K562 (cell line): ENCODE data around the gene KBTBD4. TPM values are rescaled to one million over a fixed set of nuclear protein-coding genes. Genes with fewer than 3 reads are reported as not detected.

Experiments used
- ATAC-seq: fragments of 200-7000 bp; cut with Tn5 transposase; 3 replicates; pipeline ENCODE4 v1.9.1; 2020; ENCODE audit warnings: moderate library complexity
- BruUV-seq: library from RNA; stranded (reverse); fragments of 400-500 nt; replicated peaks from 2 replicates; lab custom pipeline; 2021; lab: Mats Ljungman, UMichigan
- CTCF ChIA-PET: fragments of 300-600 bp; formaldehyde crosslinking; extraction: SDS; loops from one replicate; lab custom pipeline; 2021; ENCODE audit warnings: low intra/inter-chr PET ratio; lab: Yijun Ruan, JAX
- POLR2A ChIA-PET: fragments of 300-600, 350-650 bp; sonication (Branson Sonifier 250); formaldehyde crosslinking; extraction: SDS; loops from one replicate; lab custom pipeline; 2021; ENCODE audit warnings: antibody characterized with exemption, inconsistent platforms; lab: Yijun Ruan, JAX
- DNase-seq, 4 experiments: peaks; one replicate each; pipeline versions ENCODE4 v3.0.0 to v3.0.0-alpha.2; 2011 to 2018; ENCODE audit warnings: low spot score in 3 of 4, mixed read lengths in 3 of 4; ENCODE audit errors: extremely low read depth in 1 of 4
- FAIRE-seq: peaks from 2 replicates; lab custom pipeline; 2011; peaks lifted over from hg19 to GRCh38; lab: Jason Lieb, UNC
- H2AFZ ChIP-seq: 2 replicates; pipeline ENCODE4 v1.6.0; 2011; ENCODE audit warnings: low read depth, low read length, control low read depth, inconsistent platforms
- H3K27ac ChIP-seq: fragments of 200-600 bp; 3 replicates; pipeline ENCODE4 v1.8.0; 2011; ENCODE audit warnings: low read depth, mild to moderate bottlenecking, control low read depth, inconsistent platforms, low read length, moderate library complexity, mixed read lengths; ENCODE audit errors: extremely low read depth
- H3K27me3 ChIP-seq, 2 experiments: fragments of 300-600 bp in 1 of 2; 2 replicates in 1 of 2; 3 replicates in 1 of 2; pipeline versions ENCODE4 v1.6.0 to v1.8.0; 2011; ENCODE audit warnings: inconsistent platforms in 2 of 2, low read length in 2 of 2, mild to moderate bottlenecking in 1 of 2, mixed read lengths in 1 of 2, moderate library complexity in 1 of 2; ENCODE audit not compliant: control insufficient read depth in 2 of 2, insufficient read depth in 2 of 2
- H3K36me3 ChIP-seq: fragments of 300-600 bp; 3 replicates; pipeline ENCODE4 v1.8.0; 2011; ENCODE audit warnings: mild to moderate bottlenecking, low read length, inconsistent platforms; ENCODE audit not compliant: control insufficient read depth, insufficient read depth
- H3K4me1 ChIP-seq, 2 experiments: fragments of 200-600 bp in 1 of 2; replicated peaks in 1 of 2; 2 replicates in 1 of 2; 3 replicates in 1 of 2; pipeline versions ENCODE4 v1.5.1 to v1.8.0; 2011; ENCODE audit warnings: inconsistent platforms in 2 of 2, low read length in 2 of 2, mild to moderate bottlenecking in 1 of 2, mixed read lengths in 1 of 2, moderate library complexity in 1 of 2; ENCODE audit not compliant: control insufficient read depth in 2 of 2, insufficient read depth in 2 of 2
- H3K4me2 ChIP-seq: 2 replicates; pipeline ENCODE4 v1.6.1; 2011; ENCODE audit warnings: low read length, control low read depth, inconsistent platforms, mixed read lengths; ENCODE audit not compliant: insufficient read depth
- H3K4me3 ChIP-seq: fragments of 200-600 bp; sonication (generic), shearing (Covaris generic); 2 replicates; pipeline ENCODE4 v1.5.1; 2016; ENCODE audit warnings: control low read depth, inconsistent platforms
- H3K79me2 ChIP-seq: fragments of 200-600 bp; 3 replicates; pipeline ENCODE4 v1.8.0; 2011; ENCODE audit warnings: low read length, inconsistent platforms; ENCODE audit not compliant: control insufficient read depth, insufficient read depth
- H3K9ac ChIP-seq, 2 experiments: 2 replicates each; pipeline versions ENCODE4 v1.6.0 to v1.6.1; 2011; ENCODE audit warnings: low read depth in 2 of 2, low read length in 2 of 2, control low read depth in 1 of 2, inconsistent platforms in 1 of 2, mild to moderate bottlenecking in 1 of 2, mixed read lengths in 1 of 2; ENCODE audit not compliant: insufficient read depth in 1 of 2
- H3K9me1 ChIP-seq: one replicate; pipeline ENCODE4 v1.6.0; 2011; ENCODE audit warnings: inconsistent platforms, mild to moderate bottlenecking, low read length, moderate library complexity; ENCODE audit not compliant: control insufficient read depth, insufficient read depth
- H3K9me3 ChIP-seq: replicated peaks from 2 replicates; pipeline ENCODE4 v1.5.1; 2011; ENCODE audit warnings: low read depth, low read length, inconsistent platforms; ENCODE audit not compliant: control insufficient read depth, insufficient read depth
- H4K20me1 ChIP-seq: replicated peaks from 2 replicates; pipeline ENCODE4 v1.6.1; 2011; ENCODE audit warnings: low read length, inconsistent platforms, mixed read lengths; ENCODE audit not compliant: control insufficient read depth, insufficient read depth
- ASH1L ChIP-seq: fragments of 450-650 bp; IDR thresholded peaks from 2 replicates; pipeline ENCODE4 v1.6.1; 2018; ENCODE audit warnings: borderline replicate concordance, mild to moderate bottlenecking, low read depth; ENCODE audit not compliant: partially characterized antibody
- CHD7 ChIP-seq: fragments of 200-600 bp; sonication (generic); IDR thresholded peaks from one replicate; pipeline ENCODE4 v1.6.1; 2012; ENCODE audit warnings: mild to moderate bottlenecking, low read depth, low read length, inconsistent platforms
- ELF4 ChIP-seq: fragments of 450-650 bp; formaldehyde crosslinking; IDR thresholded peaks from 2 replicates; pipeline ENCODE4 v1.4.0; 2022; ENCODE audit warnings: missing genetic modification characterization
- MCM3 ChIP-seq: fragments of 450-650 bp; IDR thresholded peaks from 2 replicates; pipeline ENCODE4 v1.6.1; 2016
- NR1H2 ChIP-seq: sonication (generic); formaldehyde crosslinking; IDR thresholded peaks from 2 replicates; pipeline ENCODE4 v1.4.0; 2020; ENCODE audit warnings: mild to moderate bottlenecking, missing genetic modification reagents
- RUNX1 ChIP-seq: sonication (generic); IDR thresholded peaks from 2 replicates; pipeline ENCODE4 v1.6.1; 2016; ENCODE audit warnings: antibody characterized with exemption, low read depth
- TAF15 ChIP-seq: fragments of 200-400 bp; formaldehyde crosslinking; IDR thresholded peaks from 2 replicates; pipeline ENCODE4 v1.6.1; 2017; ENCODE audit warnings: mild to moderate bottlenecking, low read depth, low read length, moderate library complexity
- WGBS: fragments of 100-300 bp; shearing (Covaris generic); methylation state at CpG from one replicate; pipeline ENCODE4 v1.1.6; 2016; ENCODE audit warnings: low coverage, mixed read lengths; ENCODE audit not compliant: insufficient coverage; ENCODE audit errors: missing lambda C conversion rate; 5-methylcytosine and 5-hydroxymethylcytosine counted together
- in situ Hi-C: fragments of 300-500 bp; cut with MboI; formaldehyde crosslinking; loops from 4 replicates; pipeline ENCODE4 v1.15.0; 2018; ENCODE audit warnings: inconsistent platforms, mixed read lengths
- intact Hi-C: fragments of 100-400 bp; cut with micrococcal nuclease; formaldehyde crosslinking; loops from 2 replicates; pipeline ENCODE4 v1.14.2; 2022
- polyA plus RNA-seq, 8 experiments: library from polyadenylated mRNA; depleted of rRNA in 4 of 8; stranded (reverse) in 5 of 8; unstranded in 3 of 8; fragments of >200 nt; fragmentation: Nextera tagmentation in 2 of 8; fragmentation: Illumina TruSeq in 1 of 8; extraction: Ambion mirVana in 2 of 8; extraction: Trizol in 1 of 8; gene quantifications; 2 replicates each; pipeline versions ENCODE4 v1.2.1 to v1.2.3, GENCODE V29; 2011 to 2014; ENCODE audit warnings: inconsistent platforms in 1 of 8, missing spikeins in 1 of 8
- total RNA-seq, 7 experiments: library from RNA; depleted of rRNA in 6 of 7; stranded (reverse); fragments of >200 nt in 6 of 7; fragmentation: Illumina TruSeq in 2 of 7; extraction: Trizol in 2 of 7; gene quantifications; 2 replicates each; pipeline versions ENCODE4 v1.2.1 to v1.2.3, GENCODE V29; 2011 to 2021; ENCODE audit warnings: low replicate concordance in 1 of 7

Gene KBTBD4
- total and polyA plus RNA-seq, 9 of the 15 experiments (the other 6 are each of a cell fraction or from before 2014, with no cell fraction given), result 7.0 to 33.9 (median 13.3) TPM

- no peak for TF ChIP-seq ELF4 (CRISPR knock-in tag)
These were observed 46.1 kb downstream of the KBTBD4 start (continued) for GRCh38 chr11:47532597-47533213.

GRCh38 chr11:47531666-47532065 is 47.1 kb downstream of the KBTBD4 start:
- H3K4me3 ChIP-seq, result no peak overlapping the region
- no peak overlapping the region for H3K27ac ChIP-seq
- 63% methylated on average over 3 of the region's 3 CpGs for WGBS
- BruUV-seq, result TSS peak; percentile 15
- FAIRE-seq (no peak), ATAC-seq (no peak), DNase-seq (no peak)
- H3K9me3 ChIP-seq, result no peaks in the 10 kb centered on the region
- intact Hi-C loops (no loop called here), in situ Hi-C loops (no loop called here)
- no peak overlapping the region for H2AFZ ChIP-seq
- ChIA-PET POLR2A (interaction anchor here (0.6 to 4.8 kb wide), 3 partner anchors 8 to 15 kb away, joined by 3 to 27 read pairs (median 3); no protein-coding TSS in a partner anchor), CTCF (no interaction called here)
- no peak overlapping the region for H3K9ac ChIP-seq
- H3K4me1 ChIP-seq, result peaks cover 4 to 5% of the 10 kb centered on the region in 2 experiments; a peak in 3 of 5 replicates
- H3K36me3 ChIP-seq, result peaks cover 10% of the 10 kb centered on the region; the same call in 1 of the 3 replicates
- no peaks in the 10 kb centered on the region for H3K9me1 ChIP-seq
- peaks cover 98% of the 10 kb centered on the region for H3K79me2 ChIP-seq
- H3K27me3 ChIP-seq, result no peaks in the 10 kb centered on the region
- H4K20me1 ChIP-seq, result peaks cover 13% of the 10 kb centered on the region
- no peak overlapping the region for H3K4me2 ChIP-seq
- no peak for TF ChIP-seq TAF15
- no peak for TF ChIP-seq MCM3
- no peak for TF ChIP-seq ASH1L
- TF ChIP-seq RUNX1, result no peak
- no peak for TF ChIP-seq CHD7
- no peak for TF ChIP-seq NR1H2
